K562 (cell line): ENCODE measurements around the gene CDCA4. TPM values are rescaled to one million over a fixed set of nuclear protein-coding genes. Genes with fewer than 3 reads are reported as not detected.

Experiments
- ATAC-seq: fragments of 200-7000 bp; cut with Tn5 transposase; 3 replicates; pipeline ENCODE4 v1.9.1; 2020; ENCODE audit warnings: moderate library complexity
- BruUV-seq: library from RNA; stranded (reverse); fragments of 400-500 nt; replicated peaks from 2 replicates; lab custom pipeline; 2021; lab: Mats Ljungman, UMichigan
- CTCF ChIA-PET: fragments of 300-600 bp; formaldehyde crosslinking; extraction: SDS; loops from one replicate; lab custom pipeline; 2021; ENCODE audit warnings: low intra/inter-chr PET ratio; lab: Yijun Ruan, JAX
- POLR2A ChIA-PET: fragments of 300-600, 350-650 bp; sonication (Branson Sonifier 250); formaldehyde crosslinking; extraction: SDS; loops from one replicate; lab custom pipeline; 2021; ENCODE audit warnings: antibody characterized with exemption, inconsistent platforms; lab: Yijun Ruan, JAX
- DNase-seq, 4 experiments: peaks; one replicate each; pipeline versions ENCODE4 v3.0.0 to v3.0.0-alpha.2; 2011 to 2018; ENCODE audit warnings: low spot score in 3 of 4, mixed read lengths in 3 of 4; ENCODE audit errors: extremely low read depth in 1 of 4
- FAIRE-seq: peaks from 2 replicates; lab custom pipeline; 2011; peaks lifted over from hg19 to GRCh38; lab: Jason Lieb, UNC
- H2AFZ ChIP-seq: 2 replicates; pipeline ENCODE4 v1.6.0; 2011; ENCODE audit warnings: low read depth, low read length, control low read depth, inconsistent platforms
- H3K27ac ChIP-seq: fragments of 200-600 bp; 3 replicates; pipeline ENCODE4 v1.8.0; 2011; ENCODE audit warnings: low read depth, mild to moderate bottlenecking, control low read depth, inconsistent platforms, low read length, moderate library complexity, mixed read lengths; ENCODE audit errors: extremely low read depth
- H3K27me3 ChIP-seq, 2 experiments: fragments of 300-600 bp in 1 of 2; 2 replicates in 1 of 2; 3 replicates in 1 of 2; pipeline versions ENCODE4 v1.6.0 to v1.8.0; 2011; ENCODE audit warnings: inconsistent platforms in 2 of 2, low read length in 2 of 2, mild to moderate bottlenecking in 1 of 2, mixed read lengths in 1 of 2, moderate library complexity in 1 of 2; ENCODE audit not compliant: control insufficient read depth in 2 of 2, insufficient read depth in 2 of 2
- H3K36me3 ChIP-seq: fragments of 300-600 bp; 3 replicates; pipeline ENCODE4 v1.8.0; 2011; ENCODE audit warnings: mild to moderate bottlenecking, low read length, inconsistent platforms; ENCODE audit not compliant: control insufficient read depth, insufficient read depth
- H3K4me1 ChIP-seq, 2 experiments: fragments of 200-600 bp in 1 of 2; replicated peaks in 1 of 2; 2 replicates in 1 of 2; 3 replicates in 1 of 2; pipeline versions ENCODE4 v1.5.1 to v1.8.0; 2011; ENCODE audit warnings: inconsistent platforms in 2 of 2, low read length in 2 of 2, mild to moderate bottlenecking in 1 of 2, mixed read lengths in 1 of 2, moderate library complexity in 1 of 2; ENCODE audit not compliant: control insufficient read depth in 2 of 2, insufficient read depth in 2 of 2
- H3K4me2 ChIP-seq: 2 replicates; pipeline ENCODE4 v1.6.1; 2011; ENCODE audit warnings: low read length, control low read depth, inconsistent platforms, mixed read lengths; ENCODE audit not compliant: insufficient read depth
- H3K4me3 ChIP-seq: fragments of 200-600 bp; sonication (generic), shearing (Covaris generic); 2 replicates; pipeline ENCODE4 v1.5.1; 2016; ENCODE audit warnings: control low read depth, inconsistent platforms
- H3K79me2 ChIP-seq: fragments of 200-600 bp; 3 replicates; pipeline ENCODE4 v1.8.0; 2011; ENCODE audit warnings: low read length, inconsistent platforms; ENCODE audit not compliant: control insufficient read depth, insufficient read depth
- H3K9ac ChIP-seq, 2 experiments: 2 replicates each; pipeline versions ENCODE4 v1.6.0 to v1.6.1; 2011; ENCODE audit warnings: low read depth in 2 of 2, low read length in 2 of 2, control low read depth in 1 of 2, inconsistent platforms in 1 of 2, mild to moderate bottlenecking in 1 of 2, mixed read lengths in 1 of 2; ENCODE audit not compliant: insufficient read depth in 1 of 2
- H3K9me1 ChIP-seq: one replicate; pipeline ENCODE4 v1.6.0; 2011; ENCODE audit warnings: inconsistent platforms, mild to moderate bottlenecking, low read length, moderate library complexity; ENCODE audit not compliant: control insufficient read depth, insufficient read depth
- H3K9me3 ChIP-seq: replicated peaks from 2 replicates; pipeline ENCODE4 v1.5.1; 2011; ENCODE audit warnings: low read depth, low read length, inconsistent platforms; ENCODE audit not compliant: control insufficient read depth, insufficient read depth
- H4K20me1 ChIP-seq: replicated peaks from 2 replicates; pipeline ENCODE4 v1.6.1; 2011; ENCODE audit warnings: low read length, inconsistent platforms, mixed read lengths; ENCODE audit not compliant: control insufficient read depth, insufficient read depth
- CBFB ChIP-seq: sonication (generic); formaldehyde crosslinking; IDR thresholded peaks from 2 replicates; pipeline ENCODE4 v1.4.0; 2020; ENCODE audit warnings: mild to moderate bottlenecking, missing genetic modification reagents
- GATAD2A ChIP-seq: fragments of 450-650 bp; IDR thresholded peaks from 2 replicates; pipeline ENCODE4 v1.6.1; 2017
- POLR2B ChIP-seq: fragments of 450-650 bp; IDR thresholded peaks from 2 replicates; pipeline ENCODE4 v1.6.1; 2018; ENCODE audit warnings: low read depth; ENCODE audit not compliant: partially characterized antibody
- ZNF449 ChIP-seq: fragments of 250-450 bp; sonication (Bioruptor Pico); IDR thresholded peaks from 2 replicates; pipeline ENCODE4 v1.8.0; 2022; ENCODE audit warnings: moderate library complexity, mild to moderate bottlenecking, inconsistent platforms
- WGBS: fragments of 100-300 bp; shearing (Covaris generic); methylation state at CpG from one replicate; pipeline ENCODE4 v1.1.6; 2016; ENCODE audit warnings: low coverage, mixed read lengths; ENCODE audit not compliant: insufficient coverage; ENCODE audit errors: missing lambda C conversion rate; 5-methylcytosine and 5-hydroxymethylcytosine counted together
- in situ Hi-C: fragments of 300-500 bp; cut with MboI; formaldehyde crosslinking; loops from 4 replicates; pipeline ENCODE4 v1.15.0; 2018; ENCODE audit warnings: inconsistent platforms, mixed read lengths
- intact Hi-C: fragments of 100-400 bp; cut with micrococcal nuclease; formaldehyde crosslinking; loops from 2 replicates; pipeline ENCODE4 v1.14.2; 2022
- polyA plus RNA-seq, 8 experiments: library from polyadenylated mRNA; depleted of rRNA in 4 of 8; stranded (reverse) in 5 of 8; unstranded in 3 of 8; fragments of >200 nt; fragmentation: Nextera tagmentation in 2 of 8; fragmentation: Illumina TruSeq in 1 of 8; extraction: Ambion mirVana in 2 of 8; extraction: Trizol in 1 of 8; gene quantifications; 2 replicates each; pipeline versions ENCODE4 v1.2.1 to v1.2.3, GENCODE V29; 2011 to 2014; ENCODE audit warnings: inconsistent platforms in 1 of 8, missing spikeins in 1 of 8
- total RNA-seq, 7 experiments: library from RNA; depleted of rRNA in 6 of 7; stranded (reverse); fragments of >200 nt in 6 of 7; fragmentation: Illumina TruSeq in 2 of 7; extraction: Trizol in 2 of 7; gene quantifications; 2 replicates each; pipeline versions ENCODE4 v1.2.1 to v1.2.3, GENCODE V29; 2011 to 2021; ENCODE audit warnings: low replicate concordance in 1 of 7

Gene CDCA4
- total and polyA plus RNA-seq, 9 of the 15 experiments (the other 6 are each of a cell fraction or from before 2014, with no cell fraction given), result 6.6 to 44.2 (median 23.0) TPM

GRCh38 chr14:105055736-105056302 is 34.9 kb upstream of the CDCA4 start:
- intact Hi-C loops, result no loop called here
- no TSS peak for BruUV-seq

More at GRCh38 chr14:105055736-105056302, 34.9 kb upstream of the CDCA4 start:
- H3K4me1 ChIP-seq, result peaks cover 0 to 28% of the 10 kb centered on the region in 2 experiments; a peak in 3 of 5 replicates
- ChIA-PET POLR2A (interaction anchor here (1.3 kb wide), 2 partner anchors 10 to 31 kb away, joined by 3 to 4 read pairs; no protein-coding TSS in a partner anchor), CTCF (no interaction called here)
- no peak overlapping the region for H3K27ac ChIP-seq
- H2AFZ ChIP-seq, result no peak overlapping the region
- DNase-seq (no peak), FAIRE-seq (no peak), ATAC-seq (no peak)
- H3K79me2 ChIP-seq, result no peaks in the 10 kb centered on the region
- H3K9me3 ChIP-seq, result no peaks in the 10 kb centered on the region
- no peaks in the 10 kb centered on the region for H3K36me3 ChIP-seq
- TF ChIP-seq GATAD2A (no peak), CBFB (CRISPR knock-in tag) (no peak), ZNF449 (no peak), POLR2B (no peak)
- in situ Hi-C loops, result no loop called here
- peaks cover 3 to 33% of the 10 kb centered on the region in 2 experiments; a peak in 3 of 5 replicates for H3K27me3 ChIP-seq
- H3K9ac ChIP-seq, result no peak overlapping the region
- no peaks in the 10 kb centered on the region; the same call in 1 of the 2 replicates for H4K20me1 ChIP-seq
- no peak overlapping the region for H3K4me2 ChIP-seq
- H3K4me3 ChIP-seq, result no peak overlapping the region
- WGBS, result 32% methylated on average over 24 of the region's 33 CpGs
- H3K9me1 ChIP-seq, result no peaks in the 10 kb centered on the region
